Measurements from ENCODE around the gene VGLL4. TPM values are rescaled to one million over a fixed set of nuclear protein-coding genes. Genes with fewer than 3 reads are reported as not detected.

Gene VGLL4
- total RNA-seq, 1 experiment from 2014 or later = 66.0 TPM

DNA sequence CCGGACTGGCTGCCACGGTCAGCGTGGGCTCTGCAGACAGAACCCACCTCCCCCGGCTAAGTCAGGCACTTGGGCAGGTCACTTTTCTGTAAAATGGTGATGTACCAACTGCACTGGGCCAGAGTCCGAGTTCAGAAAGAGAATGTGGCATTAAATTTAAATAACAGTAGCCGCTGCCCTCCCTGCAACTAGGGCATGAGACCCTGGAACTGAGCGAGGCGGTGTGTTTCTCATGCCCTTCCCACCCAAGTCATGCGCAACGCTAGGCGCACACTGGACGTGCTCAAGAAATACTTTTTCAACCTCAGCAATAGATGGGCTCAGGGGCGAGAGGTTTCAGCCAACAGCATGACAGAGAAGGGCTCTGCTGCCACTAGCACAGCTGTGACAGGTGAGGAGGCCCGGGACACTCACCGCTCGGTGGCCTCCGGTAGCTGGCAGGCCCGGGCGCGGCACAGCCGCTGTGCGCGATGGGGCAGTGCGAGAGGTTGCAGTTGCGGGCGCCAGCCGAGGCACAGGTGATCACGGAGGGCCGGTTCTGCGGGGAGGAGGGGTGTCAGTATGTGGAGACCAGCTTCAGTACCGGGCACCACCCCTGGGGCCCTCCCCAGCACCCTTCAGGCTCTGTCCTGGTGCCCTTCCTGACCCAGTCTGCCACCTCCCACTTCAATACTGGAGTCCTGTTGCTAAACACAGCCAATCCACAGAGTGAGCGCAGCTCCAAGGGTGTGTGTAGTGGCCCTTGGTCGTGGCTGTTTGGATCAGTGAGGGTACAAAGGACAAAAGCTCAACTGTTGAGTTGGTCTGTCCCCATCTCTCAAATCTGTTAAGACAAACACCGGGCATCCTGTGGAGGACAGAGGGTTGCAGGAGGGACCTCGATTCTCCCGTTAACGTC lies 84.5 kb downstream of the VGLL4 start:
- peaks cover 94% of the 10 kb centered on the region for H3K4me1 ChIP-seq (ENCODE audit: control insufficient read depth, insufficient read depth, low read length)
- CTCF ChIA-PET = interaction anchor here (0.5 to 0.7 kb wide), 2 partner anchors 84 to 1444 kb away, joined by 5 read pairs; no protein-coding TSS in a partner anchor
- ATAC-seq (peak; percentile 51), DNase-seq (ENCODE audit: low read depth, low spot score) (no peak)
- TF ChIP-seq, protein P1, sequence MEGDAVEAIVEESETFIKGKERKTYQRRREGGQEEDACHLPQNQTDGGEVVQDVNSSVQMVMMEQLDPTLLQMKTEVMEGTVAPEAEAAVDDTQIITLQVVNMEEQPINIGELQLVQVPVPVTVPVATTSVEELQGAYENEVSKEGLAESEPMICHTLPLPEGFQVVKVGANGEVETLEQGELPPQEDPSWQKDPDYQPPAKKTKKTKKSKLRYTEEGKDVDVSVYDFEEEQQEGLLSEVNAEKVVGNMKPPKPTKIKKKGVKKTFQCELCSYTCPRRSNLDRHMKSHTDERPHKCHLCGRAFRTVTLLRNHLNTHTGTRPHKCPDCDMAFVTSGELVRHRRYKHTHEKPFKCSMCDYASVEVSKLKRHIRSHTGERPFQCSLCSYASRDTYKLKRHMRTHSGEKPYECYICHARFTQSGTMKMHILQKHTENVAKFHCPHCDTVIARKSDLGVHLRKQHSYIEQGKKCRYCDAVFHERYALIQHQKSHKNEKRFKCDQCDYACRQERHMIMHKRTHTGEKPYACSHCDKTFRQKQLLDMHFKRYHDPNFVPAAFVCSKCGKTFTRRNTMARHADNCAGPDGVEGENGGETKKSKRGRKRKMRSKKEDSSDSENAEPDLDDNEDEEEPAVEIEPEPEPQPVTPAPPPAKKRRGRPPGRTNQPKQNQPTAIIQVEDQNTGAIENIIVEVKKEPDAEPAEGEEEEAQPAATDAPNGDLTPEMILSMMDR (IDR thresholded peaks at IDR 0.05) = no peak
- no peak for TF ChIP-seq POLR2AphosphoS5 (IDR thresholded peaks at IDR 0.05; ENCODE audit: low read depth, low read length)
- no peak for TF ChIP-seq TCF7L2 (IDR thresholded peaks at IDR 0.05; ENCODE audit: low read depth, low read length)
- TF ChIP-seq SIN3A (IDR thresholded peaks at IDR 0.05; ENCODE audit: borderline replicate concordance, insufficient read depth, low read depth, low read length) = no peak
- TF ChIP-seq, protein P2, sequence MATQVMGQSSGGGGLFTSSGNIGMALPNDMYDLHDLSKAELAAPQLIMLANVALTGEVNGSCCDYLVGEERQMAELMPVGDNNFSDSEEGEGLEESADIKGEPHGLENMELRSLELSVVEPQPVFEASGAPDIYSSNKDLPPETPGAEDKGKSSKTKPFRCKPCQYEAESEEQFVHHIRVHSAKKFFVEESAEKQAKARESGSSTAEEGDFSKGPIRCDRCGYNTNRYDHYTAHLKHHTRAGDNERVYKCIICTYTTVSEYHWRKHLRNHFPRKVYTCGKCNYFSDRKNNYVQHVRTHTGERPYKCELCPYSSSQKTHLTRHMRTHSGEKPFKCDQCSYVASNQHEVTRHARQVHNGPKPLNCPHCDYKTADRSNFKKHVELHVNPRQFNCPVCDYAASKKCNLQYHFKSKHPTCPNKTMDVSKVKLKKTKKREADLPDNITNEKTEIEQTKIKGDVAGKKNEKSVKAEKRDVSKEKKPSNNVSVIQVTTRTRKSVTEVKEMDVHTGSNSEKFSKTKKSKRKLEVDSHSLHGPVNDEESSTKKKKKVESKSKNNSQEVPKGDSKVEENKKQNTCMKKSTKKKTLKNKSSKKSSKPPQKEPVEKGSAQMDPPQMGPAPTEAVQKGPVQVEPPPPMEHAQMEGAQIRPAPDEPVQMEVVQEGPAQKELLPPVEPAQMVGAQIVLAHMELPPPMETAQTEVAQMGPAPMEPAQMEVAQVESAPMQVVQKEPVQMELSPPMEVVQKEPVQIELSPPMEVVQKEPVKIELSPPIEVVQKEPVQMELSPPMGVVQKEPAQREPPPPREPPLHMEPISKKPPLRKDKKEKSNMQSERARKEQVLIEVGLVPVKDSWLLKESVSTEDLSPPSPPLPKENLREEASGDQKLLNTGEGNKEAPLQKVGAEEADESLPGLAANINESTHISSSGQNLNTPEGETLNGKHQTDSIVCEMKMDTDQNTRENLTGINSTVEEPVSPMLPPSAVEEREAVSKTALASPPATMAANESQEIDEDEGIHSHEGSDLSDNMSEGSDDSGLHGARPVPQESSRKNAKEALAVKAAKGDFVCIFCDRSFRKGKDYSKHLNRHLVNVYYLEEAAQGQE (IDR thresholded peaks at IDR 0.05; ENCODE audit: insufficient read depth in 1 of 2, low read depth in 2 of 2, low read length in 1 of 2) = no peak
- H3K27me3 ChIP-seq (ENCODE audit: control insufficient read depth, insufficient read depth, low read length) = no peaks in the 10 kb centered on the region
- no peak overlapping the region for H3K4me3 ChIP-seq (ENCODE audit: low read depth in 2 of 2, low read length in 2 of 2)
- H3K9me3 ChIP-seq (ENCODE audit: control insufficient read depth, insufficient read depth, low read depth, low read length) = no peaks in the 10 kb centered on the region
- peak overlapping the region; percentile 96 for H3K27ac ChIP-seq (ENCODE audit: low read length)
- POLR2A ChIA-PET = no interaction called here
- H3K36me3 ChIP-seq (ENCODE audit: control insufficient read depth, insufficient read depth, low read length) = peaks cover 2% of the 10 kb centered on the region
- in situ Hi-C loops (cut with HindIII; ENCODE audit: low pct_unique_long_range_greater_than_20kb, low sequenced_read_pairs) = no loop called here
- intact Hi-C loops (cut with micrococcal nuclease; ENCODE audit: unreplicated experiment) = loop anchor here (5.0 to 10.0 kb wide), 2 partner anchors 46 to 83 kb away; partner anchors contain the start of gene VGLL4
- no TSS peak for BruUV-seq (replicated peaks)

DNA sequence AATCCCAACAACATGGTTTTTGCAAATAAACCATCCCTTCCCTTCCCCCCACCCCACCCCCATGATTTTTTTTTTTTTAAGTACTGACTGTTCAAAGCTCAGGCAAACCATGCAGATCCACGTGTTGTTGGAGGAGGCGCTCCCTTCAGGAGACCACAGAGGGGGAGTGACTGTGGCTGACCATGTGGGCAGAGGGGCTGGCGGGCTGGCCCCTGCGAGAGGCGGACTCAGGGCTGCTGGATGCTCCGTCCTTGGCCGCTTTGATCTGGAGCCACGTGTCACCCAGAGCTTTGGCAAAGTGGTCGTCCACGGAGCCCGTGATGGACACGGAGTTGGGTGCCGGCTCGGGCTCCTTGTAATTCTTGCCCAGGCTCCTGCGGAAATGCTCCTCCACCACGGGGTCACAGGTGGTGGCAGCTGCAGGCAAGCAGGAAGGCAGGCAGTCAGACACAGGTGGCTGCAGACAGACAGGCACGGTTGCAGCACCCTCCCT lies 85.3 kb downstream of the VGLL4 start:
- Histone ChIP-seq H3K36me3 (ENCODE audit: control insufficient read depth, insufficient read depth, low read length) (peaks cover 2% of the 10 kb centered on the region), H3K4me1 (ENCODE audit: control insufficient read depth, insufficient read depth, low read length) (peaks cover 96% of the 10 kb centered on the region), H3K27me3 (ENCODE audit: control insufficient read depth, insufficient read depth, low read length) (no peaks in the 10 kb centered on the region), H3K4me3 (ENCODE audit: low read depth in 2 of 2, low read length in 2 of 2) (no peak overlapping the region), H3K9me3 (ENCODE audit: control insufficient read depth, insufficient read depth, low read depth, low read length) (no peaks in the 10 kb centered on the region), H3K27ac (ENCODE audit: low read length) (peak overlapping the region; percentile 96)
- ChIA-PET CTCF (no interaction called here), POLR2A (no interaction called here)
- in situ Hi-C loops (cut with HindIII; ENCODE audit: low pct_unique_long_range_greater_than_20kb, low sequenced_read_pairs) (no loop called here), intact Hi-C loops (cut with micrococcal nuclease; ENCODE audit: unreplicated experiment) (loop anchor here (5.0 to 10.0 kb wide), 2 partner anchors 46 to 84 kb away; partner anchors contain the start of gene VGLL4)
- DNase-seq (ENCODE audit: low read depth, low spot score) (no peak), ATAC-seq (no peak; the same call in 1 of the 2 replicates)
- no TSS peak for BruUV-seq (replicated peaks)
- TF ChIP-seq POLR2AphosphoS5 (IDR thresholded peaks at IDR 0.05; ENCODE audit: low read depth, low read length) = no peak
- TF ChIP-seq, protein P2 (IDR thresholded peaks at IDR 0.05; ENCODE audit: insufficient read depth in 1 of 2, low read depth in 2 of 2, low read length in 1 of 2) = no peak
- peak; percentile 82 for TF ChIP-seq TCF7L2 (IDR thresholded peaks at IDR 0.05; ENCODE audit: low read depth, low read length)
